ENCODE measurements around the gene HMCN1.
"Not testable (repeated sequence)": the region's sequence is repeated elsewhere in the genome, so short reads cannot be mapped to it uniquely, and the experiment has no call there.

The HMCN1 gene

GRCh38 chr1:185860311-185860710 lies 126.1 kb downstream of the HMCN1 start:
- no peak for DNase-seq

DNA sequence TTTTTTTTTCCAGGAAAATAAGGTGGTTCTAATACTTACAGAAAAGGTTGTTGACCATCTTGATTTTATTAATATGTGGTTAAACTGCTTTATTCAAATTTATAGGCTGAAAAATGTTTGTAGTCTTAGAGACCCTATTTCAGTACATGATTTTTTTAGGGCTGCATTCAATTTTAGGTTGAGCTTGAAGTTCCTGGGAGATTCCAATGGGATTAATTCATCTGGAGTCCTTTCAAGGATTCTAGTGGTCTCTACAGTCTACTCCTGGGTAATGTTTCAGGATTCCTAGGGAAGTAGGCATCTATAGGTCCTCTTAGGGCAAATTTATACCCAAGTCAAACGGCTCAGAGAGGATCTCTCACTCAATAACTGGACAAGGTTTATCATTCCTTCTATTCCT lies 126.7 kb downstream of the HMCN1 start:
- no peak for DNase-seq

DNA sequence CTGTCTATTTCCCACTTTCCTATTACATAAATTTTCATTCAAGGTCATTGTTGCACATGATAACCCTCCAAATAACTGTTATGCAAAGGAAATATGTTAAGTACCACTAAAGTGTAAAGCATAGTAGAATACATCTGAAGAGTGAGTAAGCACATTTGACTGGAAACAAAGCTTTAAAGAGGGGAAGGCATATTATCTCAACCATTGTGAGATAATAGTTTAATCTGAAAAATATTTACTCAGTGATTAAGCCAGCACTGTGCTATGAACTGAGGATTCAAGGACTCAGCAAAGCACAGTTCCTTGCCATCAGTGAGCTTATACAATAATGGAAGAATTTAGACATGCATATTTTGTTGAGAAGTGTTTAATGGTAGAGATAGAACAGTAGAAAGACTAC lies 127.4 kb downstream of the HMCN1 start:
- no peak for DNase-seq

GRCh38 chr1:185862235-185862634 lies 128.0 kb downstream of the HMCN1 start:
- DNase-seq: no peak

- no peak for DNase-seq
Observed at GRCh38 chr1:185864331-185864730, 130.1 kb downstream of the HMCN1 start.

GRCh38 chr1:185864889-185865517 lies 130.8 kb downstream of the HMCN1 start:
- no peak for DNase-seq

GRCh38 chr1:185869590-185869989 lies 135.4 kb downstream of the HMCN1 start:
- DNase-seq: no peak

GRCh38 chr1:185871627-185872150 lies 137.5 kb downstream of the HMCN1 start:
- DNase-seq: no peak

DNA sequence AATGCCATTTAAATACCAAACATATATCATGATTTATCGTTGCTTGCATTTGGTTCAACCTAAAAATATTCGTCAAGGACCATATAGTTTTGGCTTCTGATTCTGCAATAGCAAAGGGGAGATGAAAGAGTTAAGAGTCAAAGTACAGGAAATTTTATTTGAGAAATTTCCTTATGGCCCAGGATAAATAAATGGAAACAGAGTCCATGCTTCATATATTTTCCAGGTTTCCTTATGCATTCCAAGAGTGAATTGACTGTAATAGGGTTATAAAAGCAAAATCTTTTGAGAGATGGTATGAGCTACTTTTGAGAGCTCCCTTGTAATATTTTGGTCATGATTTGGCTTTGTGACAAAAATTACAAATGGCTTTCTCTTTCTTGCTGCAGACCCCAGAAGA lies 140.1 kb downstream of the HMCN1 start:
- no peak for DNase-seq

DNA sequence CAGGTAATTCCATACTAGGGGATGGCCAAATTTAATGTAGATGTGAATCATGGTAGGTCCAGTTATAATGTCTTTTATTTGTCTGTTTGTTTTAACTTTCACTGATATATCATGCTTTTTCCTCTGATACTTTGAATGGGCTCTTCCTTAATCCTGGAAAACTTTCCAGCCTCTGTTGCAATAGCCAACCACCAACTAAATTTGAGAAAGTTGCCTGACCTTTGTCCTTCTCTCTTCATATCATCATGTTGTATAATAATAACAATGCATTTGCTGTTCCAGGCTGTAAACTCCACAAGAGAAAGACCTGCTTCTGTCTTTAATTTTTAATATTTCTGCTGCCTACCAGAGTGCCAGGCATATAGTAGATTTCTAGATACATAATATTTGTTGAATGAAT lies 146.1 kb downstream of the HMCN1 start:
- DNase-seq: no peak

- DNase-seq: no peak
Observed at GRCh38 chr1:185880779-185881333, 146.7 kb downstream of the HMCN1 start.

GRCh38 chr1:185886046-185886445 lies 151.9 kb downstream of the HMCN1 start:
- DNase-seq: no peak

GRCh38 chr1:185886671-185887070 lies 152.5 kb downstream of the HMCN1 start:
- DNase-seq: no peak

GRCh38 chr1:185892831-185893403 lies 158.7 kb downstream of the HMCN1 start:
- not testable (repeated sequence) for DNase-seq

DNA sequence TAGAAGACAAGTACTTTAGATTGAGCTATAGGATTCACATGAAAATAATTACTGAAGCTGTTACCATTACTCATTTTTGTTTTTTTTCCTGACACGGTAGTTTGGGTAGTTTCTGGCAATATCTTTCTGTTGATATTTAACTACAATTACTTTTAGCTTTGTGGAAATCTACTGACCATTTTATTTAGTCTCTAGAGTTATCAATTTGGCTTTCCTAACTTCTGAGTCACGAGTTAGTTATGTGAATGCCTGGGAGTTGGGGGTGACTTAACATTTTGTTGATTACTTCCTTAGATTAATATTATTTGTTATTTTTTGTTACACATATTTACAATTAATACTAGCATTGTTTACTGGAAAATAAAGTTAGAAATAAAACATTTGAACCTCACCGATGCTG lies 160.6 kb downstream of the HMCN1 start:
- DNase-seq: no peak

DNA sequence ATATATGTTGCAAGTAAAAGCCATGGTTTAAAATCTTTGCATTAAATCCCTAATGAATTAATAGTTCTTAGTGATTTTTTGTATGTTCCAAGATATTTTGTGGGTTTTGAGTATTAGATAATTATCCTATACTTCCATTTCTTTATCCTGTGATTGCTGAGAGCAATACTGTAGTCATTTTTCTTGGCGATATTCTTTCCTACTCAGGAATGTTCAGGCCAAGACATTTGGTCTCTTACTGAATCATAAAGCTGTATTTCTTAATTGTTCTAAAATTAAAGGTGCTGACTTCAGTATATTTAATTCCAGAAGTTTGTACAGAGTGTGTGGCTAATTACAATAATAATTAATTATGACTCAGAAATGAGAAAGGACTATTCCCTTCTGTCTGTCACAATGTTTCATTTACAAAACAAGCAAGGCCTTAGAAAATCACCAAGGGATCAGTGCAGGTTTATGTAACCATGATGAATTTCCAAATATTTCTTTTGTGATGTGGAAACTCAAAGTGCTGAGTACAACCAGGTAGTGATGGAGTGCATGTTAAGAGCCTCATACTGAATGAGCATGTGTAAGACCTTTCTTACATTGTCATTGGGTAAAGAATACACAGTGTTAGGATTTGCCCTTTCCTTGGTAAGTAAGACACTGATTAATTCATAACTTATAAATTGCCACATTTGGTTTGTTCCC lies 161.2 kb downstream of the HMCN1 start:
- no peak for DNase-seq

DNA sequence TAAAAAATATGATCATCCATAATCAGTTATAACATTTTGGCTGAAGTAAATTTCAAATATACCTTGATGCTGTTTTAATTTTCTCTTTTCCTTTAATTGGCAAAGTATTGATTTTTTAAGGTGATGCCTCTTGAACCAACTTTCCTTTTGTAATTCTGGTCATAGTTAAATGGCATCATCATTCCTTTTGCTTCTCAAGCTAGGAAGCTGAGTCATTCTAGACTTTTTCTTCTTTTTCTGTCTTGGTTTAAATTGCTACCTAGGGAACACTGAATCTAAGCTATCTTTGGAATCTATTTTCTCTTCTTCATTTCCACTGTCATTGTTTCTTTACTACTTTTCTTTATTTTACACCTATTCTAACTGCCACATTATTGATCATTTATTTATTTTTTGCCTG lies 162.7 kb downstream of the HMCN1 start:
- no peak for DNase-seq

DNA sequence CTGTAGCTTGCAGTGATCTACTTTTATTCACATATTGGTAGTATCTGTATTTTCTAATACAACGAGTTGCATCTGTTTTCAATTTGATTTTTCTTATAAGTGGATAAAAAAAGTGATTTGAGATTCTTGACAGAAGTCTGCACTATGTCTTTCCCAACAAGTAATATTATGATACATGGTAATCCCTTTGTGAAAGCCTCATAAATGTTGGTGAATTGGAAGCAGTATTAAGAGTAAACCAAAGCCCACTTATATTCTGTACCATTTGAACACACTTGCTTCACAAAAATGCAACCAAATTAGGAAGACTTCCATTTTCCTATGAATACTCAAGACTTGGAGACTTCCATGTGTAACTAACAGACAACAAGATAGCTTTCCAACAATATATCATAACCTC lies 172.0 kb downstream of the HMCN1 start:
- no peak for DNase-seq

DNA sequence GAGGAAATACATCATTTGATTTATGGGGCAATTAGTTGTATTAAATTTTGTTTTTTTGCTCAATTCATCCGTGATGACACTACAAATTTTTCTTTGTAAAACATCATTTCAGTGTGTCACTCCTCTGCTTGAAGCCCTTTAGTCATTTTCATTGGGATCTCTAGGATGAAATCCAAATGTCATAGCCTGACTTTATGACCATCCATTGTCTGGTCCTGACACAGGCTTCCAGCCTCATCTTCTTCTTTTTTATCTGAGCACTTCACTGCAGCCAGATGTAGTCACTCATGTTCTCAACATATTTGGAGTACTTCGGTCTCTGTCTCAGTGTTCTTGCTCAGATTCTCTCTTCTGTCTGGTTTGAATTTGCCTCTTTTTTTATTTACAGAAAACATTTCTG lies 173.1 kb downstream of the HMCN1 start:
- no peak for DNase-seq

DNA sequence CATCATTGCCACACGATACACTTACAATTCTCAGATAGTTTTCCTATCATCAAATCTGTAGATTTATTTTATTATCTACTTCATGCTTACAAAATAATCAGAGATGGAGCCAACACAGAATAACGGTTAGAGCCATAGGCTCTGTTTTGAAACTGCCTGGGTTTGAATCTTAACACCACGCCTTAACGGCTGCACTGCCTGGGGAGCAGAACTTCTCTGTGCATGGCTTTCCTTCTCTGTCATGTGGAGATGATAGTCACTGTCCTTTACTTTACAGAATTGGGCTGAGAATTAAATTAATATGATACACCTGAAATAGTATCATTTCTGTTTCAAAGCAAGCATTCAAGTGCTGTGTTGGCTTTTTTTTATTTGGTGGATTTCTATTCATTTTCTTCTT lies 177.8 kb downstream of the HMCN1 start:
- DNase-seq: no peak

GRCh38 chr1:185912504-185912903 lies 178.3 kb downstream of the HMCN1 start:
- no peak for DNase-seq

- no peak for DNase-seq
Observed at GRCh38 chr1:185914089-185914488, 179.9 kb downstream of the HMCN1 start.

DNA sequence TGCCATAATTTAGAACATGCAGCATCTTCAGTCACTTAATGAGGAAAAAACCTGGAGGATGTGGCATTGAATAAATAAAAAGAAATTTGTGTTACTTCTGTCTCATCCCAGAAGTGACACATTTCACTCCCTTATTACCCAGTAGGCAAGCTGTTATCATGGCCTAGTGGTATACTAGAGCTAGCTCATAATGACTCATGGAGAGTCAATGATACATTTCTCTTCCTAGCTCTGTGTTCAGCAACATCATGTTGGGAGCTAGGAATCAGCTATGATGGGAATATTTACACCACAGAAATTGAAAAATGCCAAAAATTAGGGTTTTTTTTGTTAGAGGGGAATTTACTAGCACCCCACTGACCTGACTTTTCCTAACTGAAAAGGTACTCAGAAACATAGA lies 182.7 kb downstream of the HMCN1 start:
- DNase-seq: no peak

GRCh38 chr1:185917646-185918045 lies 183.5 kb downstream of the HMCN1 start:
- no peak for DNase-seq
